ENCODE data around the gene TASP1. TPM values are rescaled to one million over a fixed set of nuclear protein-coding genes. Genes with fewer than 3 reads are reported as not detected.

The TASP1 gene
- polyA plus RNA-seq, 3 donors = 2.3 to 3.3 (median 2.6) TPM

DNA sequence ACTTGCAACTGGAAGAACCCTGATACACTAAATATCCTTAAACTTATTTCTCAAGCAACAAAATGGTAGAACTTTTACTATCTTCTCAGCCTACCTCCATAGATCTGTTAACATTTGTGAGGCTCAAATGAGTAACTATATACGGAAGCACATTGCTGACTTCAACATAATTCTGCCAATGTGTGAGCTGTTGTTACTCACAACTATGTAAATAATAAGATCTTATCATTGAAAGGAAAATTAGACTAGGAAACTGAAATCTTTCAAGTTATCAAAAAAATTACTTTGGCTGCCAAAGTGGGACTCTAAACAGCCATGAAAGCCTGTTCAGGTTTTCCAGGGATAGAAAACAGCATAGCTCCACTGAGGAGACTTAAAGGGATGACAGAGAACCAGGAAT is 40.2 kb upstream of the TASP1 start:
- H3K4me1 Mint-ChIP-seq = no peaks in the 10 kb centered on the region

GRCh38 chr20:13677241-13677640 is 38.5 kb upstream of the TASP1 start:
- 78% methylated on average over 4 of the region's 4 CpGs for WGBS (ENCODE audit: insufficient coverage)
- no peaks in the 10 kb centered on the region for H3K79me2 ChIP-seq (ENCODE audit: insufficient read depth, low read length)
- no peak overlapping the region for H3K4me2 ChIP-seq (replicated peaks; ENCODE audit: extremely low read depth, low read length, poor library complexity, severe bottlenecking)
- H3K27me3 ChIP-seq (ENCODE audit: control insufficient read depth in 2 of 2, insufficient read depth in 2 of 2, low read length in 2 of 2) = no peaks in the 10 kb centered on the region
- TF ChIP-seq CTCF (IDR thresholded peaks at IDR 0.05) = no peak
- no peaks in the 10 kb centered on the region for H3K4me1 ChIP-seq (ENCODE audit: control insufficient read depth in 1 of 2, insufficient read depth in 2 of 2, low read length in 2 of 2)
- H3K9ac ChIP-seq (ENCODE audit: insufficient read depth, low read length, poor library complexity, severe bottlenecking) = no peak overlapping the region
- Mint-ChIP-seq H3K27ac (no peak overlapping the region), H3K4me3 (no peak overlapping the region), H3K36me3 (no peaks in the 10 kb centered on the region), H3K9me3 (peaks cover 0 to 11% (median 4%) of the 10 kb centered on the region in 7 donors), H3K27me3 (ENCODE audit: low read depth in 3 of 3) (peaks cover 2 to 4% (median 2%) of the 10 kb centered on the region in 3 donors), H3K4me1 (no peaks in the 10 kb centered on the region)
- H3K36me3 ChIP-seq (replicated peaks in 1 of 2; ENCODE audit: control insufficient read depth in 1 of 2, insufficient read depth in 2 of 2, low read length in 2 of 2) = no peaks in the 10 kb centered on the region
- no peak for DNase-seq
- no peaks in the 10 kb centered on the region for H3K9me3 ChIP-seq (replicated peaks in 1 of 2; ENCODE audit: control insufficient read depth in 1 of 2, insufficient read depth in 1 of 2, low read length in 2 of 2)
- intact Hi-C loops (cut with micrococcal nuclease) = no loop called here
- no peak overlapping the region for H3K27ac ChIP-seq (ENCODE audit: low read depth in 1 of 2, low read length in 2 of 2)
- no peak overlapping the region for H3K4me3 ChIP-seq (replicated peaks in 1 of 3; ENCODE audit: low read depth in 2 of 3, low read length in 3 of 3)
- no peak overlapping the region for H2AFZ ChIP-seq (ENCODE audit: insufficient read depth, low read depth, low read length, poor library complexity, severe bottlenecking)
- no peaks in the 10 kb centered on the region for H4K20me1 ChIP-seq (ENCODE audit: insufficient read depth, low read length)

More for the DNA sequence above, 40.2 kb upstream of the TASP1 start:
- peaks cover 0 to 9% (median 3%) of the 10 kb centered on the region in 7 donors for H3K9me3 Mint-ChIP-seq
- no peak overlapping the region for H3K27ac Mint-ChIP-seq
- Histone ChIP-seq H3K36me3 (replicated peaks in 1 of 2; ENCODE audit: control insufficient read depth in 1 of 2, insufficient read depth in 2 of 2, low read length in 2 of 2) (no peaks in the 10 kb centered on the region), H2AFZ (ENCODE audit: insufficient read depth, low read depth, low read length, poor library complexity, severe bottlenecking) (no peak overlapping the region), H3K27me3 (ENCODE audit: control insufficient read depth in 2 of 2, insufficient read depth in 2 of 2, low read length in 2 of 2) (no peaks in the 10 kb centered on the region), H3K9ac (ENCODE audit: insufficient read depth, low read length, poor library complexity, severe bottlenecking) (no peak overlapping the region), H3K79me2 (ENCODE audit: insufficient read depth, low read length) (no peaks in the 10 kb centered on the region), H3K27ac (ENCODE audit: low read depth in 1 of 2, low read length in 2 of 2) (no peak overlapping the region), H3K9me3 (replicated peaks in 1 of 2; ENCODE audit: control insufficient read depth in 1 of 2, insufficient read depth in 1 of 2, low read length in 2 of 2) (no peaks in the 10 kb centered on the region), H3K4me2 (replicated peaks; ENCODE audit: extremely low read depth, low read length, poor library complexity, severe bottlenecking) (no peak overlapping the region), H3K4me3 (replicated peaks in 1 of 3; ENCODE audit: low read depth in 2 of 3, low read length in 3 of 3) (no peak overlapping the region), H4K20me1 (ENCODE audit: insufficient read depth, low read length) (no peaks in the 10 kb centered on the region), H3K4me1 (ENCODE audit: control insufficient read depth in 1 of 2, insufficient read depth in 2 of 2, low read length in 2 of 2) (no peaks in the 10 kb centered on the region)
- peaks cover 1 to 3% (median 2%) of the 10 kb centered on the region in 3 donors for H3K27me3 Mint-ChIP-seq (ENCODE audit: low read depth in 3 of 3)
- H3K4me3 Mint-ChIP-seq = no peak overlapping the region
- DNase-seq = no peak
- no peak for TF ChIP-seq CTCF (IDR thresholded peaks at IDR 0.05)
- WGBS (ENCODE audit: insufficient coverage) = no CpG with 5 or more reads among the region's 1 CpG
- intact Hi-C loops (cut with micrococcal nuclease) = no loop called here
- no peaks in the 10 kb centered on the region for H3K36me3 Mint-ChIP-seq
